Right cardiac atrium (tissue), 5 donors: ENCODE results near the gene COMMD2. TPM values are rescaled to one million over a fixed set of nuclear protein-coding genes. Genes with fewer than 3 reads are reported as not detected.

ENCODE experiments used
- ATAC-seq, 2 donors: fragments of 200-7000 bp; cut with Tn5 transposase; one replicate each; pipeline versions ENCODE4 v1.8.0 to v1.9.1; 2020; ENCODE audit warnings: moderate library complexity in 2 of 2, mild to moderate bottlenecking in 1 of 2
- DNase-seq, 3 donors: peaks; one replicate each; pipeline ENCODE4 v3.0.0-alpha.2; 2020
- H3K27ac ChIP-seq: one replicate; pipeline ENCODE4 v1.5.1; 2013; ENCODE audit warnings: mild to moderate bottlenecking, low read length, control low read depth, moderate library complexity
- H3K27me3 ChIP-seq: one replicate; pipeline ENCODE4 v1.6.1; 2013; ENCODE audit not compliant: control insufficient read depth, insufficient read depth
- H3K4me1 ChIP-seq: one replicate; pipeline ENCODE4 v1.6.1; 2013; ENCODE audit warnings: low read length; ENCODE audit not compliant: control insufficient read depth, insufficient read depth
- H3K4me3 ChIP-seq: one replicate; pipeline ENCODE4 v1.5.1; 2013; ENCODE audit warnings: low read length, control low read depth
- H3K9me3 ChIP-seq: one replicate; pipeline ENCODE4 v1.6.1; 2013; ENCODE audit warnings: low read length; ENCODE audit not compliant: control insufficient read depth
- whole genome bisulfite sequencing: extraction: QIAGEN DNeasy Blood & Tissue Kit; methylation state at CpG from one replicate; pipeline ENCODE4 v1.1.7; 2013; 5-methylcytosine and 5-hydroxymethylcytosine counted together
- intact Hi-C, 4 donors: fragments of 100-400 bp; cut with DNase I; formaldehyde crosslinking; loops; one replicate each; pipeline versions ENCODE4 v1.11.0 to v1.14.0; 2022 to 2023
- polyA plus RNA-seq: library from polyadenylated mRNA; stranded (reverse); fragments of 200-250 nt; gene quantifications from one replicate; pipeline ENCODE4 v1.2.3, GENCODE V29; 2013
- total RNA-seq, 4 donors: library from RNA; stranded (reverse); fragmentation: NEBNext Ultra II Directional; extraction: Animal tissue kit (Norgen Biotek cat#: 25700); gene quantifications; one replicate each; pipeline ENCODE4 v1.2.1, GENCODE V29; 2021
- donor health status: healthy with polysubstance abuse.
- donor health status: DM: no; HTN: yes; CAD: no.
- donor health status: DM: no; HTN: no; CAD: no.
- donor health status: DM: no; HTN: yes; CAD: no; lungs with severe emphysema.
- donor health status: DM: yes; HTN: yes; CAD: no.

The COMMD2 gene
- total and polyA plus RNA-seq, 5 donors: 7.4 to 22.2 (median 18.9) TPM

DNA sequence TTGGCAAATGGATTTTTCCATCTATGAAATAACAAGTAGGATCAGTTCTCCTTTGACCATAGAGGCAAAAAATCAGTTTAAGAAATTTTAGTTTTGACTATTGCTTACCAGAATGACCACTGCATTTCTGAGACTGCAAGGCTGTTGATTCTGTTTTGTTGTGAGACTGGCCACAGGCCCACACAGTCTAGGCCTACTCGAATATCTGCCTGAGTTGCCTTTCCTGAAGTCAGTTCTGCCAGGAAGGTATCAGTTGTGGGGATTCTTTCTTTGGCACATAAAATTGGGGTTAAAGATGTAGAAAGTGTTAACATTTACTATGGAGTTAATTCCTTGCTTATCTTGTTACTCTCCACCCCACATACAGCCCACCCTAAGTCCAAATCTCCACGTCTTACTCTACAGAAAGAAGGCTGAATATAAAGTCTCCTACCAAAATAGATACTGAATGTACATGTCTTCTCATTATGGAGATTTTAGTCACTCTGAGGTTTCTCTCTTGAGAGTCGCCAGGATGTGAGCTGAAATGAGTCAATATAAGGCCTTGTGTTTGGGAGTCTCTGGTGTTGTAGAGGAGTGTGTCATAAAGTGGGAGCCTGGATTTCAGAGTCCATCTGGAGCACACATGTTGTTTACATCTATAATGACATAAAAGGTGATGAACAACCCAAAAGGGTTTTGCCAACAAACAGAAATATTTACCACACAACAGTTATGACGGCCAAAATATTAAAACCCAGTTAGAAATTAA lies 49.4 kb downstream of the COMMD2 start:
- no peak for ATAC-seq
- Histone ChIP-seq H3K4me1 (no peaks in the 10 kb centered on the region), H3K4me3 (no peak overlapping the region), H3K9me3 (peaks cover 2% of the 10 kb centered on the region), H3K27me3 (no peaks in the 10 kb centered on the region), H3K27ac (no peak overlapping the region)
- 71% methylated on average over 4 of the region's 4 CpGs for WGBS
- no peak for DNase-seq
- intact Hi-C loops: no loop called here

DNA sequence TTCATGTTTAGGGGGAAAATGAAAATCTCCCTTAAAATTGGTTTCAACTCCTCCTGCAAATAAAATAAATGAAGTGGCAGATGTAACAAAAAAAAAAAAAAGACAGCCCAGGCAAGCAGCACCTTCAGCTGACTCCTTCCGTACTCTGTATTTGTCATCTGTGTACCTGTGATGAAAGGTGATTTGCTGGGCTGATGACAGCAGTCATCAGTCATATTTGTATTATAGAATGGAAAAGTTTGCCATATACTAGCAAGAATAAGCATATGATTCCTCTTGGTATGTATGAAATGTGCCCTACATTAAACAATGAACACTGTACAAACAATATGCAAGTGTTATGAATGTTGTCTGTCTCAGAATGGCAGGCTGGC lies 50.3 kb downstream of the COMMD2 start:
- WGBS: 98% methylated on average over 1 of the region's 1 CpG
- no peaks in the 10 kb centered on the region for H3K4me1 ChIP-seq
- ATAC-seq (no peak), DNase-seq (no peak)
- H3K27me3 ChIP-seq: no peaks in the 10 kb centered on the region
- H3K4me3 ChIP-seq: no peak overlapping the region
- H3K9me3 ChIP-seq: peaks cover 3% of the 10 kb centered on the region
- no peak overlapping the region for H3K27ac ChIP-seq
- intact Hi-C loops: no loop called here

DNA sequence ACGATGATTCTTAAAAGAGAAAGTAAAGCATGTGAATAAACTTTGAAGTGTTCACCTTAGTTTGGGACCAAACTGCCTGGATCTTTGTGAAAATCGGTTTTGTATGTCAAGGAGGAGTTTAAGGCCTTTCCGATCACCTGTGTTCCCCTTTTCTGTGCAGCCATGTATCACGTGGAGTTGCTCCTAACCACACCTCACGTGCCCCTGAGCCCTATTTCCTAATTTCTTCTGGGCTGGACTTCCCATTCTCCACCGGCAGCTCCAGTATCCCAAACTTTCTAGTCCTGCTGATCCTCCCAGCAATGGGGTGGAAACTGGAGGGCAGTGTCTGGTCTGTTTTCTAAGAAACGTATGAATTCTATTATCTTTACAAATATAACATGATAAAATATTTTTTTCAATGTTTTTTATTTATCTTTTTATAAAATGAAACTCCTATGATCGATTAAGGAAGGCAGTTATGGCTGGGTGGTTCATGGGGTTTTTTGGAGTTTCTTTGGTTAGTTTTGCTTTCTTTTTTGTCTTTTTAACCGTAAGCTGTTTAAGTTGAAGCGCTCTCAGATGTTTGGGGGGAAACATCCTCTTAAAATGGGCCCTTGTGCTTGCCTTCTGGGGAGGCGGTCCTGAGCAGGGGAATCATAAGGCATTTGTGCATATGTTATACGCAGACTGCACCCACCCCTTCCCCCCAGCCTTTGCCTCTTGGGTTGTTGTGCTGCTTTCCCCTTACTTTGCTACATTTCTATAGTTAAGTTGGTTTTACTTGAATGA lies 50.9 kb downstream of the COMMD2 start:
- WGBS: 91% methylated on average over 12 of the region's 12 CpGs
- H3K9me3 ChIP-seq: peaks cover 6% of the 10 kb centered on the region
- no peaks in the 10 kb centered on the region for H3K4me1 ChIP-seq
- intact Hi-C loops: no loop called here
- no peak overlapping the region for H3K27ac ChIP-seq
- no peak for ATAC-seq
- no peak for DNase-seq
- no peak overlapping the region for H3K4me3 ChIP-seq
- H3K27me3 ChIP-seq: no peaks in the 10 kb centered on the region

Other genes starting within 250 kb of the COMMD2 start
- 10 to 100 TPM; 48.2 to 99.2 (median 56.9) TPM for gene WWTR1, start 94.5 kb downstream of the COMMD2 start, total RNA-seq
- gene WWTR1, start 94.5 kb downstream of the COMMD2 start, polyA plus RNA-seq: 23.0 TPM
- gene ANKUB1, start 40.1 kb upstream of the COMMD2 start, total RNA-seq: not detected
- not detected for gene ANKUB1, start 40.1 kb upstream of the COMMD2 start, polyA plus RNA-seq
- gene RNF13, start 60.7 kb upstream of the COMMD2 start, total RNA-seq: 10 to 100 TPM; 54.8 to 65.7 (median 63.6) TPM
- gene RNF13, start 60.7 kb upstream of the COMMD2 start, polyA plus RNA-seq: 36.6 TPM
- gene PFN2, start 218.4 kb upstream of the COMMD2 start, total RNA-seq: 10 to 100 TPM; 57.2 to 74.6 (median 67.4) TPM
- 48.5 TPM for gene PFN2, start 218.4 kb upstream of the COMMD2 start, polyA plus RNA-seq